Measurements from ENCODE around the gene DZIP1L.

- TF ChIP-seq GATA2 (IDR thresholded peaks at IDR 0.05; ENCODE audit: low read depth, low read length): no peak
- no peak for TF ChIP-seq GATA3 (IDR thresholded peaks at IDR 0.05; ENCODE audit: low read depth, low read length)
Observed at GRCh38 chr3:138032567-138032966, 82.8 kb downstream of the DZIP1L start.
